ENCODE results near the gene COG6. TPM values are rescaled to one million over a fixed set of nuclear protein-coding genes. Genes with fewer than 3 reads are reported as not detected.

Gene COG6
- total and polyA plus RNA-seq, 2 of the 8 experiments (the other 6 are each of a cell fraction or from before 2014, with no cell fraction given) = 8.8 to 22.3 TPM

DNA sequence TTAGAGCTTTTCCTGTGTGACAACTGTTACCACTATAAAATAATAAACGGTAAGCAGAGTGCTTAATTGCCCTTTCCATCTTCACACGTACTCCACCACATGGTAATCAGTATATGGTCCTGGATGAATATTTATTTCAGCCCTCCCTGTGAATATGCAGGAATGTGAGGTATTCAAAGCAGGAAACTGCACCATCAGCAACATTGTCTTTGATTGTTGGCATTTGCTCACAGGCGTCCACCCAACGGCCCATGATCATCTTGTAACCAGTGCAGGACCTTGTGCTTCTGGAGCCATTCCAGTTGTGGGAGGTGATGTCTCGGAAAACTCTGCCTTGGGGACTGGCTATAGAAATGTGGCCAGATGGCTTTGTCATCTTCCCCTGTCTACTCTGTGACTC, 132.6 kb downstream of the COG6 start (continued):
- TF ChIP-seq, protein P1, sequence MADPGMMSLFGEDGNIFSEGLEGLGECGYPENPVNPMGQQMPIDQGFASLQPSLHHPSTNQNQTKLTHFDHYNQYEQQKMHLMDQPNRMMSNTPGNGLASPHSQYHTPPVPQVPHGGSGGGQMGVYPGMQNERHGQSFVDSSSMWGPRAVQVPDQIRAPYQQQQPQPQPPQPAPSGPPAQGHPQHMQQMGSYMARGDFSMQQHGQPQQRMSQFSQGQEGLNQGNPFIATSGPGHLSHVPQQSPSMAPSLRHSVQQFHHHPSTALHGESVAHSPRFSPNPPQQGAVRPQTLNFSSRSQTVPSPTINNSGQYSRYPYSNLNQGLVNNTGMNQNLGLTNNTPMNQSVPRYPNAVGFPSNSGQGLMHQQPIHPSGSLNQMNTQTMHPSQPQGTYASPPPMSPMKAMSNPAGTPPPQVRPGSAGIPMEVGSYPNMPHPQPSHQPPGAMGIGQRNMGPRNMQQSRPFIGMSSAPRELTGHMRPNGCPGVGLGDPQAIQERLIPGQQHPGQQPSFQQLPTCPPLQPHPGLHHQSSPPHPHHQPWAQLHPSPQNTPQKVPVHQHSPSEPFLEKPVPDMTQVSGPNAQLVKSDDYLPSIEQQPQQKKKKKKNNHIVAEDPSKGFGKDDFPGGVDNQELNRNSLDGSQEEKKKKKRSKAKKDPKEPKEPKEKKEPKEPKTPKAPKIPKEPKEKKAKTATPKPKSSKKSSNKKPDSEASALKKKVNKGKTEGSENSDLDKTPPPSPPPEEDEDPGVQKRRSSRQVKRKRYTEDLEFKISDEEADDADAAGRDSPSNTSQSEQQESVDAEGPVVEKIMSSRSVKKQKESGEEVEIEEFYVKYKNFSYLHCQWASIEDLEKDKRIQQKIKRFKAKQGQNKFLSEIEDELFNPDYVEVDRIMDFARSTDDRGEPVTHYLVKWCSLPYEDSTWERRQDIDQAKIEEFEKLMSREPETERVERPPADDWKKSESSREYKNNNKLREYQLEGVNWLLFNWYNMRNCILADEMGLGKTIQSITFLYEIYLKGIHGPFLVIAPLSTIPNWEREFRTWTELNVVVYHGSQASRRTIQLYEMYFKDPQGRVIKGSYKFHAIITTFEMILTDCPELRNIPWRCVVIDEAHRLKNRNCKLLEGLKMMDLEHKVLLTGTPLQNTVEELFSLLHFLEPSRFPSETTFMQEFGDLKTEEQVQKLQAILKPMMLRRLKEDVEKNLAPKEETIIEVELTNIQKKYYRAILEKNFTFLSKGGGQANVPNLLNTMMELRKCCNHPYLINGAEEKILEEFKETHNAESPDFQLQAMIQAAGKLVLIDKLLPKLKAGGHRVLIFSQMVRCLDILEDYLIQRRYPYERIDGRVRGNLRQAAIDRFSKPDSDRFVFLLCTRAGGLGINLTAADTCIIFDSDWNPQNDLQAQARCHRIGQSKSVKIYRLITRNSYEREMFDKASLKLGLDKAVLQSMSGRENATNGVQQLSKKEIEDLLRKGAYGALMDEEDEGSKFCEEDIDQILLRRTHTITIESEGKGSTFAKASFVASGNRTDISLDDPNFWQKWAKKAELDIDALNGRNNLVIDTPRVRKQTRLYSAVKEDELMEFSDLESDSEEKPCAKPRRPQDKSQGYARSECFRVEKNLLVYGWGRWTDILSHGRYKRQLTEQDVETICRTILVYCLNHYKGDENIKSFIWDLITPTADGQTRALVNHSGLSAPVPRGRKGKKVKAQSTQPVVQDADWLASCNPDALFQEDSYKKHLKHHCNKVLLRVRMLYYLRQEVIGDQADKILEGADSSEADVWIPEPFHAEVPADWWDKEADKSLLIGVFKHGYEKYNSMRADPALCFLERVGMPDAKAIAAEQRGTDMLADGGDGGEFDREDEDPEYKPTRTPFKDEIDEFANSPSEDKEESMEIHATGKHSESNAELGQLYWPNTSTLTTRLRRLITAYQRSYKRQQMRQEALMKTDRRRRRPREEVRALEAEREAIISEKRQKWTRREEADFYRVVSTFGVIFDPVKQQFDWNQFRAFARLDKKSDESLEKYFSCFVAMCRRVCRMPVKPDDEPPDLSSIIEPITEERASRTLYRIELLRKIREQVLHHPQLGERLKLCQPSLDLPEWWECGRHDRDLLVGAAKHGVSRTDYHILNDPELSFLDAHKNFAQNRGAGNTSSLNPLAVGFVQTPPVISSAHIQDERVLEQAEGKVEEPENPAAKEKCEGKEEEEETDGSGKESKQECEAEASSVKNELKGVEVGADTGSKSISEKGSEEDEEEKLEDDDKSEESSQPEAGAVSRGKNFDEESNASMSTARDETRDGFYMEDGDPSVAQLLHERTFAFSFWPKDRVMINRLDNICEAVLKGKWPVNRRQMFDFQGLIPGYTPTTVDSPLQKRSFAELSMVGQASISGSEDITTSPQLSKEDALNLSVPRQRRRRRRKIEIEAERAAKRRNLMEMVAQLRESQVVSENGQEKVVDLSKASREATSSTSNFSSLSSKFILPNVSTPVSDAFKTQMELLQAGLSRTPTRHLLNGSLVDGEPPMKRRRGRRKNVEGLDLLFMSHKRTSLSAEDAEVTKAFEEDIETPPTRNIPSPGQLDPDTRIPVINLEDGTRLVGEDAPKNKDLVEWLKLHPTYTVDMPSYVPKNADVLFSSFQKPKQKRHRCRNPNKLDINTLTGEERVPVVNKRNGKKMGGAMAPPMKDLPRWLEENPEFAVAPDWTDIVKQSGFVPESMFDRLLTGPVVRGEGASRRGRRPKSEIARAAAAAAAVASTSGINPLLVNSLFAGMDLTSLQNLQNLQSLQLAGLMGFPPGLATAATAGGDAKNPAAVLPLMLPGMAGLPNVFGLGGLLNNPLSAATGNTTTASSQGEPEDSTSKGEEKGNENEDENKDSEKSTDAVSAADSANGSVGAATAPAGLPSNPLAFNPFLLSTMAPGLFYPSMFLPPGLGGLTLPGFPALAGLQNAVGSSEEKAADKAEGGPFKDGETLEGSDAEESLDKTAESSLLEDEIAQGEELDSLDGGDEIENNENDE (IDR thresholded peaks at IDR 0.05; ENCODE audit: insufficient replicate concordance, low read length) = no peak
- TF ChIP-seq SIX5 (IDR thresholded peaks at IDR 0.05; ENCODE audit: low read depth, low read length) (no peak), SP1 (IDR thresholded peaks at IDR 0.05; ENCODE audit: low read depth, low read length) (peak; percentile 53; the same call in 1 of the 2 replicates), CBX8 (IDR thresholded peaks at IDR 0.05; ENCODE audit: borderline replicate concordance, low read depth, low read length) (no peak), SUZ12 (IDR thresholded peaks at IDR 0.05; ENCODE audit: low read length) (no peak), KDM1A (IDR thresholded peaks at IDR 0.05; ENCODE audit: borderline replicate concordance, low read length) (no peak), EP300 (IDR thresholded peaks at IDR 0.05; ENCODE audit: borderline replicate concordance in 1 of 2, low read depth in 2 of 2, low read length in 2 of 2) (no peak), ZNF274 (IDR thresholded peaks at IDR 0.05; ENCODE audit: borderline replicate concordance, extremely low read depth, low read length) (no peak), ASH2L (IDR thresholded peaks at IDR 0.05; ENCODE audit: low read length) (no peak), BACH1 (IDR thresholded peaks at IDR 0.05; ENCODE audit: low read length) (no peak), PHF8 (conservative IDR thresholded peaks at IDR 0.05; ENCODE audit: low read depth, low read length) (no peak), BCL11A (IDR thresholded peaks at IDR 0.05; ENCODE audit: low read depth in 2 of 2, low read length in 2 of 2) (no peak)
